Activated naive CD8-positive, alpha-beta T cell treated with anti-CD3 and anti-CD28 coated beads, Interleukin-2, amount 10 ng/mL, durations not matched to agents 7 days and 5 days (primary cell): Measurements from ENCODE around the gene CFAP45. TPM values are rescaled to one million over a fixed set of nuclear protein-coding genes. Genes with fewer than 3 reads are reported as not detected.

Experiments used
- ATAC-seq: fragments of 150-1000 bp; cut with Tn5 transposase; one replicate; pipeline ENCODE4 v1.10.0; 2021; ENCODE audit warnings: low read depth, moderate library complexity
- POLR2A ChIA-PET: fragments of 350-600 bp; sonication (Branson Sonifier 250); formaldehyde crosslinking; loops from one replicate; lab custom pipeline; 2021; ENCODE audit warnings: antibody characterized with exemption; lab: Charles Lee
- DNase-seq: peaks from one replicate; pipeline ENCODE4 v3.0.0; 2021
- H3K27ac Mint-ChIP-seq: one replicate; pipeline ENCODE4 v1.8.0; 2022; ENCODE audit warnings: mild to moderate bottlenecking, mixed read lengths
- H3K27me3 Mint-ChIP-seq: one replicate; pipeline ENCODE4 v1.8.0; 2022; ENCODE audit warnings: mild to moderate bottlenecking, moderate library complexity, mixed read lengths
- H3K36me3 Mint-ChIP-seq: one replicate; pipeline ENCODE4 v1.8.0; 2021; ENCODE audit warnings: mild to moderate bottlenecking, mixed read lengths
- H3K4me1 Mint-ChIP-seq: one replicate; pipeline ENCODE4 v1.8.0; 2021; ENCODE audit warnings: mixed read lengths
- H3K4me3 Mint-ChIP-seq: one replicate; pipeline ENCODE4 v1.8.0; 2022; ENCODE audit warnings: mild to moderate bottlenecking, moderate library complexity, mixed read lengths
- H3K9me3 Mint-ChIP-seq: one replicate; pipeline ENCODE4 v1.8.0; 2021; ENCODE audit warnings: mixed read lengths
- total RNA-seq, 2 experiments: library from RNA; stranded (reverse); gene quantifications; one replicate each; pipeline ENCODE4 v1.2.3, GENCODE V29; 2021

CFAP45 gene
- total RNA-seq, 2 experiments from 2014 or later = 1.3 to 1.6 TPM

DNA sequence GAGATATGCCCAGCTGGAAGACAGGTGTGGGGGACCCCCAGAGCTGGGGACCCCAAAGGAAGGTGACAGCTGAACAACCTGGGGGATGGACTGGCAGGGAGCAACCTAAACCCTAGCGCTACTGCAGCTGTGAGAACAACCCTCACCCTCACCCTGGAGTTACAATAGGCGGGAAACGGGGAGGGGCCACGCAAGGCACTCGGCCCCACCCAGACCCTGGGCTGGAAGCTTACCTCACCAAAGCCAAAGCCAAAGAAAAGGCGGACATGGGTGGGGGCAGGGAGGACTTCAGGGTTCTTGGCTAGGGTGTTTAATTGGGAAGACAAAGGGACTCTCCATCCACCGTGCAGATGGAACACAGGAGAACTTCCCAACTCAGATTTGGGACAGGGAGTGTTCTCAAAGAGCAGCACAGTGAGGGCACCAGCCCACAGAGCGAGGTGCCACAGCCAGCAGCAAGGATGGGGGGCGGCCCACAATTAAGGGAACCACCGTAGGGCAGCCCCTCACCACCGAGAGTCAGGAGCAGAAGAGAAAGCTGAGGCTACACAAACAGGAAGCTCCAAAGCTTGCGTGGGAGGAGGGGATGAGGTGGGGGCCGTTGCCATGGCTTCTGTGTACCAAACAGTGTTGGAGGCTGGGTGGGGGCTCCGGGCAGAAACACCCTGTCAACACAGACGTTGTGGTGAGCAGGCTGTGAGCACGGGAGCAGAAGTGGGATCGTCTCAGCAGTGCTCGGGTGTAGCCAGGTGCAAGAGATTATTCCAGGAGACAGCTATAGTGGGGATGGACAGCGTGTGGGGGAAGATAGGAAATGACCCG lies 23.4 kb upstream of the CFAP45 start:
- Mint-ChIP-seq H3K9me3 (no peaks in the 10 kb centered on the region), H3K4me1 (peaks cover 48% of the 10 kb centered on the region), H3K36me3 (peaks cover 29% of the 10 kb centered on the region), H3K27me3 (no peaks in the 10 kb centered on the region), H3K27ac (peak overlapping the region; percentile 98), H3K4me3 (peak overlapping the region; percentile 97)
- ATAC-seq = peak; percentile 51
- peak; percentile 78 for DNase-seq
- POLR2A ChIA-PET = interaction anchor here (0.7 to 4.7 kb wide), 13 partner anchors 9 to 785 kb away, joined by 3 to 26 read pairs (median 6); partner anchors contain the start of genes PIGM and SLAMF8

DNA sequence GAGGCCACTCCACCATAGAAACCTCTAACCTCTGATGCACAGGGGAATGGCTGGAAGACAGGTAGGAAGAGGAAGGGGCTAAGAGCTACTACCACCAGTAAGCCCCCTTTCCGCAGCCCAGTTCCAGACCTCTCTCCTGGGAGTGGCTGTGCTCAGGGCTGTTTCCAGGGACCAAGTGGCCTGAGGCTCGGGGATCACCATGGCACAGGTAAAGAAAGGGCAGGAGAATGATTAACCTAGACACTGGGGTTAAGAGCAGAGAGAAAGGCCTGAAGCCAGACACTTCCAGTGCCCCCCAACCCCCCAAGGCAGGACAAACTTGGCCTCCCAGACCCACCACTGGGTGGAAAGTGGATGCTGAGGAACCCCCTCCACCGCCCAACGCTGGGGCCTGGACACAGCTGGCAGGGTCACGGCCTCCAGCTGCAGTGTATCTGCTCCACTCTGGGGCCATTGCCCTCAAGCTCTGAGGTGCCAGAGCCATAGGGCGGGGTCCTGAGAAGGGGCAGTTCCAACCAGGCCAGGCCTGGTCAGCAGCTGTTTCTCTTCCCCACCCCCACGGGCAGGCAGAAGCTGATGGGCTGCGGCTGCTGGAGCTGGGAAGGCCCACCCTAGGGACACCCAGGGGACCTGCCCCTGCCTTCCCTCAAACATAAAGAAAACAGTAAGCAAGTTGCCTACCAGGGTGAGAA lies 22.7 kb upstream of the CFAP45 start:
- peak overlapping the region; percentile 98 for H3K27ac Mint-ChIP-seq
- H3K4me3 Mint-ChIP-seq = peak overlapping the region; percentile 97
- peaks cover 55% of the 10 kb centered on the region for H3K4me1 Mint-ChIP-seq
- H3K36me3 Mint-ChIP-seq = peaks cover 37% of the 10 kb centered on the region
- no peaks in the 10 kb centered on the region for H3K9me3 Mint-ChIP-seq
- H3K27me3 Mint-ChIP-seq = no peaks in the 10 kb centered on the region
- ATAC-seq (no peak), DNase-seq (no peak)
- POLR2A ChIA-PET = interaction anchor here (0.7 to 4.7 kb wide), 11 partner anchors 8 to 173 kb away, joined by 3 to 26 read pairs (median 6); partner anchors contain the start of genes PIGM and SLAMF8

DNA sequence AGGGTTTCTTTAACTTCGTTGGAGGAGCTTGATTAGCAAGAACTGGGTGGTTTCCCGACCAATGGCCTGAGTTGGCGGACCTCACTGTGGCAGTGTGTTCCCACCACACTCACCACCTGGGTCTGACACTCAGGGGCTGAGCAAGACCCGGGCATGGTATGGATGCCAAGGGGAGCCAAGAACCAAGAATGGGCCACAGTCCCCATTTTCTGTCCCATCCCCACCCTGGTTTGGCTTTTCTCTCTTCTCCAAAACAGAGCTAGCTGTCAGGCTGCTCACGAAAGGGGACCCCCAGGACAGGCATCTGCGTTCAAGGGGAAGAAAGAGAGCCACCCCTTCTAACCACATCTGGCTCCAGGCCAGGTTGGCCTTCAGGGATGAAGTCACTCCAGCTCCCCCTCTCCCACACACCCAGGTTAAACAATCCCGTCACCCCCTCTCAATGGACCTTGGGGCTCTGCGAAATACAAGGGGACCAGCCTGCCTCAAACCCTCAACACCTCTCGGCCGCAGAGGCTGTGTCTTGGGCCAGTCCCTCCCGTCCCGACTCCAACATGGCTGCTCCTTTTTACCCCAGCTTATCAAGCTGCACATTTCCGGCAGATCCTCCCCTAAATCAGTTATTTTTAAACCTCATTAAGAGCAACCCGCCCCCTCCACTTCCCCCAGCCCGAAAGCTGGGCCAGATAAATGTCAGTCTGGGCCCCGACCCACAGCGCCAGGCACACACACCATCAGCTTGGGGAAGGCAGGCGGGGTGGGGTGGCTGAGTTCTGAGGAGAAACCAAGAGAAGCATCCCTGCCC lies 21.9 kb upstream of the CFAP45 start:
- Mint-ChIP-seq H3K27ac (peak overlapping the region; percentile 98), H3K4me1 (peaks cover 58% of the 10 kb centered on the region), H3K27me3 (no peaks in the 10 kb centered on the region), H3K4me3 (peak overlapping the region; percentile 97), H3K36me3 (peaks cover 41% of the 10 kb centered on the region), H3K9me3 (no peaks in the 10 kb centered on the region)
- POLR2A ChIA-PET = interaction anchor here (0.7 to 4.7 kb wide), 6 partner anchors 11 to 124 kb away, joined by 3 to 24 read pairs (median 5); partner anchors contain the start of genes PIGM and SLAMF8
- DNase-seq (no peak), ATAC-seq (no peak)

DNA sequence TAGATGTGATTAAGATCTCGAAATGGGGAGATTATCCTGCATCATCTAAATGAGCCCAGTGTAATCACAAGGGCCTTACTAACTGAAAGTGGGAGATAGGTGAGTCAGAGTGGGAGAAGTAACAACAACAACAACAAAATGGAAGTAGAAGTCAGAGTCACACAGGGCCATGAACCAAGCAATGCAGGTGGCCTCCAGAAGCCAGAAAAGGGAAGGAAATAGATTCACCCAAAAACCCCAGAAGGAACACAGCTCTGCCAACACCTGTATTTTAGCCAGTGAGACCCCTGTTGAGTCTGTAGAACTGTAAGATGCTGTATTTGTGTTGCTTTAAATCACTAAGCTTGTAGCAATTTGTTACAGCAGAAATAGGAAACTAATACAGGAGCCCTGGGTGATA lies 21.3 kb upstream of the CFAP45 start:
- Mint-ChIP-seq H3K36me3 (peaks cover 41% of the 10 kb centered on the region), H3K27me3 (no peaks in the 10 kb centered on the region), H3K4me3 (peak overlapping the region; percentile 97), H3K4me1 (peaks cover 55% of the 10 kb centered on the region), H3K9me3 (no peaks in the 10 kb centered on the region), H3K27ac (peak overlapping the region; percentile 98)
- POLR2A ChIA-PET = interaction anchor here (0.7 to 4.7 kb wide), 3 partner anchors 12 to 110 kb away, joined by 3 to 24 read pairs (median 3); partner anchors contain the start of gene SLAMF8
- ATAC-seq (no peak), DNase-seq (no peak)

DNA sequence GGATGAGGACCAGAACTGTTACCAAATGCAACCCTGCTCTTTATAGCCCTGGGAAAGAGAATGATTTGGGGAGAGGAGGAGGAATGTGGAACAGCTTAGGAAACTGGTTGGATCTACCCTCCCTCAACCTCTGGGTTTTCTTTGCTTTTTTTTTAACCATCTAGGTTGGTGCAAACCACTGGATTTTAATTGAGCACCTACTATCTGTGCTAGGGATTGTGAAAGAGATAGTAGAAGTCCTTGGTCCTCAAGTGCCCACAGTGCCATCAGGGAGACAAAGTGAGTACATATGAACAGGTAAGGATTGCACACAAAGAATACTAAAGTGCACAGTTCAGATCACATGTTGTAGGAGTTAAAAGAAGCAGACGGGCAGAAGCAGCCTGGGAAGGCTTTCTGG lies 20.7 kb upstream of the CFAP45 start:
- DNase-seq = no peak
- ATAC-seq = no peak
- Mint-ChIP-seq H3K36me3 (peaks cover 41% of the 10 kb centered on the region), H3K27ac (peak overlapping the region; percentile 98), H3K4me3 (no peak overlapping the region), H3K9me3 (no peaks in the 10 kb centered on the region), H3K4me1 (peaks cover 49% of the 10 kb centered on the region), H3K27me3 (no peaks in the 10 kb centered on the region)
- POLR2A ChIA-PET = no interaction called here

DNA sequence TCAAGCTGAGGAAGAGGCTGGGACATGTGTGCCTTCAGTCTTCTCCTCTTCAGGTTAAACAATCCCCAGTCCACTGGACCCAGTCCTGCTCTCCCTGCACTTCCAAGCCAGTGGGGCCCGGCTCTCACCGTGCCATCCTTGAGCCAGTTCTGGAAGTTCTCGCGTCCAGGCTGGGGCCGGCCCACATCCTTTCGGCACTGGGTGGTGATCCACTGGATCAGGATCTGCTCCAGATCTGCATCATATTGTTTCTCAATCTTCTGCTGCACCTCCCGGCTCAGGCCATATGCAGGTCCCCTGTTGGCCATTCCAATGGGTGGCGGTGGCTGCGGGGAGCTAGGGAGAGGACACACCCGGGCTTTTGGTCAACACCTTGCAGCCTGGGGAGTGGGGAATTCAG lies 20.2 kb upstream of the CFAP45 start:
- ATAC-seq = no peak
- H3K4me3 Mint-ChIP-seq = no peak overlapping the region
- DNase-seq = no peak
- no peaks in the 10 kb centered on the region for H3K27me3 Mint-ChIP-seq
- H3K36me3 Mint-ChIP-seq = peaks cover 40% of the 10 kb centered on the region
- POLR2A ChIA-PET = interaction anchor here (0.6 kb wide), 1 partner anchor 154 kb away, joined by 3 read pairs; no protein-coding TSS in a partner anchor
- H3K9me3 Mint-ChIP-seq = no peaks in the 10 kb centered on the region
- no peak overlapping the region for H3K27ac Mint-ChIP-seq
- peaks cover 51% of the 10 kb centered on the region for H3K4me1 Mint-ChIP-seq

DNA sequence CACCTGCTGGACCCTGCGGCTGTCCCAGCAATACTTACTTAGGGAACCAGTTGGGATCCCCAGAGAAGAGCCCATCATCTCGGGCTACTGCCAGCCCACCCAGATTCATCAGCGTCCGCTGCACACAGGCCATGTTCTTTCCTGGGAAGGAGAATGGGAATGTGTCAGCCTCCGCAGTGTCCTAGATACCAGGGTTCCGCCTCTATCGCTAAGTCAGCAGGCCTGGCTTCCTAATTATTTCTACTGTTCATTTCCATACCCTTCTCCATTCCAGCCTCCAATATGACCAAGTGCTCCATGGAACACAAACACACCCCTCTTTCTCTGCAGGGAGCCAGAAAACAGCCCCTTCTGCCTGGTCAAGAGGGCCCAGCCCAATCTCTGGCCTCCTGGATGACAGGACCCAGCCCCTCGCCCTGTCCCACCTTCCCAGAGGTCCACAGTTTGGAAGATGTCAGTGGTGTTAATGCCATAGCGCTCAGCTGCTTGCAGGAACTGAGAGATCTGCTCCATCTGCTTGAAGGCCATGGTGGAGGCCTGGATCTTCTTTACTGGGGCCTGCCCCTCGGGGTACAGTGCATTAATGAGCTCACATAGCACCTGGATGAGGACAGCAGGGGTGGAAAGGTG lies 19.4 kb upstream of the CFAP45 start:
- H3K36me3 Mint-ChIP-seq = peaks cover 43% of the 10 kb centered on the region
- POLR2A ChIA-PET = interaction anchor here (0.6 kb wide), 2 partner anchors 64 to 154 kb away, joined by 3 read pairs; no protein-coding TSS in a partner anchor
- ATAC-seq = no peak
- no peaks in the 10 kb centered on the region for H3K9me3 Mint-ChIP-seq
- H3K4me3 Mint-ChIP-seq = no peak overlapping the region
- H3K27me3 Mint-ChIP-seq = no peaks in the 10 kb centered on the region
- H3K27ac Mint-ChIP-seq = no peak overlapping the region
- H3K4me1 Mint-ChIP-seq = peaks cover 55% of the 10 kb centered on the region
- no peak for DNase-seq

DNA sequence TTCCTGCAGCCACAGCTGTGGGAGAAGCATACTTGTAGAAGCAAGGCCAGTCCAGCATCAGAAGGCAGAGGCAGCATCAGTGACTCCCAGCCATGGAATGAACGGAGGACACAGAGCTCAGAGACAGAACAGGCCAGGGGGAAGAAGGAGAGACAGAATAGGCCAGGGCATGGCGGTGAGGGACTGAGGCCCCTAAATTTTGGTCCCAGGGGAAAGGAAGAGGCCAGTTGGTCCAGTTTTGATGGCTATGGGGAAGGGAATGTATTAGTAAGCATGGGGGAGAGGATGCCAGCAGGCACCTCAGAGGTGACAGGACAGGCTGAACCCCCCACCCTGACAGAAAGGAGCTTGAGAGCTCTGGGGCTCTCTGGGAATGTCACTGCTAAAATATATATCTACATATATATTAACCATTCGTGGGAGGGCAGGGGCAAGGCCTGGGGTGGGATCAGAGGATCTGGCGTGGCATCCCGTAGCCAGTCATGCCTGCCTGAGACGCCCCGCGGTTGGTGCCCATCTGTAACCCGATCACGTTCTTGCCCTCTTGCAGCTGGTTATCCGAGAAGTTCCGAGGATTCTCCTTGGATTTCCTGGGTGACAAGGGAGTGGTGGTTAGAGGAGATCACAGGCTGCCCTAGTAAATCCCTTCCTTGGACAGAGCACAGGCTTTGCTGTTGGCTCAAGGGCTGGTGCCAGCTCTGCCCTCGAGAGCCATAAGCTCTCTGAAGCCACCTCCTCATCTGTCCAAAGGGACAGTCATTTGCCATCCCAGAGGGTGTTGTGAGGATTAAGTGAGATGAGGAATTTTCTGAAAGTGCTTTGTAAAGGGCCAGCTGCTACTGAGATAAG lies 18.6 kb upstream of the CFAP45 start:
- Mint-ChIP-seq H3K27ac (peak overlapping the region; percentile 48), H3K27me3 (no peaks in the 10 kb centered on the region), H3K4me3 (peak overlapping the region; percentile 16), H3K9me3 (no peaks in the 10 kb centered on the region), H3K4me1 (peaks cover 55% of the 10 kb centered on the region), H3K36me3 (peaks cover 43% of the 10 kb centered on the region)
- DNase-seq (no peak), ATAC-seq (no peak)
- POLR2A ChIA-PET = interaction anchor here (1.3 kb wide), 1 partner anchor 9 kb away, joined by 4 read pairs; no protein-coding TSS in a partner anchor

DNA sequence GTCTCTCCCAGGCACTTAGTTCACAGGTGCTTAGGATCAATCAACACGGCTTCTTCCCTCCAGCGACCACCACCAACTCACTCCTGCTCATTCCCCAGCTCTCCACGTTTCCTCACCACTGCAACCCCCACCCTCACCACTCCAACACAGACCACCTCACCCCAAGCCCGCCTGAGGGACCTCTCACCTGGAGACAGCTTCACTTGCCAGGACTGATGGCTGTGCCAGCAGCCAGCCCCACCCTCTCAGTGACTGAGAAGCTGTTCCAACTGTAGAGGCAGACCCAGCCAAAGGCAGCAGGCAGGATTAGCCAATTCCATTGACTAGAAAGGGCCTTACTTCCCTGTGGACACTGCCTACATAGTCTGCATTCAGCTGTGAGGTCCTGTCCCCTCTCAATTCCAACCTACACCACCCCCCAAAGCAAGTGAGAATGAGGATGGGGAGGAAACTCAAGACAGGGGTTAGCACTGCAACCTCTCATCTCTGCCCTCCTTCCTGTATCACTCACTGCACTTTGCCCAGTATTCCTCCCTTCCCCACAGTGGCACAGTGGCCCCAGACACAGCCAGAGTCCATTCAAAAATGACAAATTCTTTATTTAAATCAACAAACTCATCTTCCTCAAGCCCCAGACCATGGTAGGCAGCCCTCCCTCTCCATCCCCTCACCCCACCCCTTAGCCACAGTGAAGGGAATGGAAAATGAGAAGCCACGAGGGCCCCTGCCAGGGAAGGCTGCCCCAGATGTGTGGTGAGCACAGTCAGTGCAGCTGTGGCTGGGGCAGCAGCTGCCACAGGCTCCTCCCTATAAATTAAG lies 17.8 kb upstream of the CFAP45 start:
- ATAC-seq (no peak), DNase-seq (no peak)
- H3K36me3 Mint-ChIP-seq = peaks cover 43% of the 10 kb centered on the region
- no peaks in the 10 kb centered on the region for H3K9me3 Mint-ChIP-seq
- no peaks in the 10 kb centered on the region for H3K27me3 Mint-ChIP-seq
- peaks cover 55% of the 10 kb centered on the region for H3K4me1 Mint-ChIP-seq
- POLR2A ChIA-PET = interaction anchor here (1.3 kb wide), 1 partner anchor 10 kb away, joined by 4 read pairs; no protein-coding TSS in a partner anchor
- no peak overlapping the region for H3K4me3 Mint-ChIP-seq
- peak overlapping the region; percentile 64 for H3K27ac Mint-ChIP-seq

DNA sequence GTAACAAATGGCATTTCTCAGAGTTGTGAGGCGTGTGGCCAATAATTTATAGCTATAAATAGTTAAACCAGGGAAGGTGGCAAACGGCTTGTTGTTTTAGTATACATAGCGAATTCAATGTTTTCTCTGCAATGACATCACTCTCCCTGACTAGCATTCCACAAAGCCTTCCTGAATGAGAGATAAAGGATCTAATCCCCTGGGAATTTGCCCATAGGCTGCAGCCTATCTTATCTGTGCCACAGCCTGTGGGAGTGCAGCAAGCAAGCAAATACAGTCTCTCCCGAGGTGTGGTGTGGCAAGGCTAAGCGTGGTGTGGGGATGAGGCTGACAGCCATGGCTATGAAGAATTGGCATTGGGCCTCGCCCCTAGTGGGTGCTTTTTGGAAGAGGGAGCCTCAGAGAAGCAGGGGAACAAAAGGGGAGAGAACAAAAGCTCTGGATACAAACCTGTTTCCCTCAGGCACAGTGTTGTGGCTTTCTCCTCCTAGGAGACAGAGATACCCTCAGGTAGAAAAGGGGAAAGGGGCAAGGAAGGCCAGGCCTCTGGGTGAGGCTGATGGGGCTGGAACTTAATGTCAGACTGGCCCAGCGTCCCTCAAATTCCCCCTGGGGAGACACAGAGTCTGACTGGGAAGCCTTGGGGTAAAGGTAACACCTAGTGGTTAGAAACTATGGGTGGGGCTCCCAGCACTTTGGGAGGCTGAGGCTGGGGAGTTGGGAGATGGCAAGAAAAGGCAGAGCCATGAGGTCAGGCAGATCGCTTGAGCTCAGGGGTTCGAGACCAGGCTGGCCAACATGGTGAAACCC lies 16.5 kb upstream of the CFAP45 start:
- peaks cover 55% of the 10 kb centered on the region for H3K4me1 Mint-ChIP-seq
- peaks cover 38% of the 10 kb centered on the region for H3K36me3 Mint-ChIP-seq
- DNase-seq = no peak
- H3K4me3 Mint-ChIP-seq = no peak overlapping the region
- H3K9me3 Mint-ChIP-seq = no peaks in the 10 kb centered on the region
- no peak for ATAC-seq
- H3K27ac Mint-ChIP-seq = no peak overlapping the region
- POLR2A ChIA-PET = interaction anchor here (3.6 kb wide), 1 partner anchor 8 kb away, joined by 26 read pairs; the partner anchor contains the start of gene TAGLN2
- no peaks in the 10 kb centered on the region for H3K27me3 Mint-ChIP-seq
